CD14-positive monocyte (primary cell): Measurements from ENCODE around the gene MDH1. TPM values are rescaled to one million over a fixed set of nuclear protein-coding genes. Genes with fewer than 3 reads are reported as not detected.
"Not testable (repeated sequence)": the region's sequence is repeated elsewhere in the genome, so short reads cannot be mapped to it uniquely, and the experiment has no call there.

Experiments
- DNase-seq, 3 donors: peaks; one replicate each; pipeline ENCODE4 v3.0.0-alpha.2; 2011 to 2022
- H2AFZ ChIP-seq: 2 replicates; pipeline ENCODE4 v1.6.0; 2012; ENCODE audit warnings: mild to moderate bottlenecking, low read depth, low read length, inconsistent platforms; ENCODE audit not compliant: insufficient read depth, poor library complexity, severe bottlenecking
- H3K27ac ChIP-seq, 2 donors: 1 replicate in 1 of 2; 2 replicates in 1 of 2; pipeline ENCODE4 v1.5.1; 2012 to 2013; ENCODE audit warnings: low read length in 2 of 2, control low read depth in 1 of 2, inconsistent platforms in 1 of 2, low read depth in 1 of 2, mild to moderate bottlenecking in 1 of 2
- H3K27me3 ChIP-seq, 2 donors: one replicate each; pipeline versions ENCODE4 v1.6.0 to v1.6.1; 2011 to 2013; ENCODE audit warnings: low read length in 2 of 2; ENCODE audit not compliant: control insufficient read depth in 2 of 2, insufficient read depth in 2 of 2
- H3K36me3 ChIP-seq, 2 donors: replicated peaks in 1 of 2; 1 replicate in 1 of 2; 2 replicates in 1 of 2; pipeline versions ENCODE4 v1.5.1 to v1.6.1; 2012 to 2013; ENCODE audit warnings: low read length in 2 of 2, control low read depth in 1 of 2, inconsistent platforms in 1 of 2, mild to moderate bottlenecking in 1 of 2; ENCODE audit not compliant: insufficient read depth in 2 of 2, control insufficient read depth in 1 of 2
- H3K4me1 ChIP-seq, 2 donors: 1 replicate in 1 of 2; 2 replicates in 1 of 2; pipeline versions ENCODE4 v1.5.1 to v1.6.1; 2012 to 2013; ENCODE audit warnings: low read length in 2 of 2, control low read depth in 1 of 2, inconsistent platforms in 1 of 2, mild to moderate bottlenecking in 1 of 2, moderate library complexity in 1 of 2; ENCODE audit not compliant: insufficient read depth in 2 of 2, control insufficient read depth in 1 of 2
- H3K4me2 ChIP-seq: replicated peaks from 2 replicates; pipeline ENCODE3; 2012; ENCODE audit warnings: low read length, moderate library complexity, mild to moderate bottlenecking; ENCODE audit not compliant: poor library complexity, severe bottlenecking; ENCODE audit errors: extremely low read depth
- H3K4me3 ChIP-seq, 3 experiments: fragments of 200-600 bp in 1 of 3; sonication (generic) in 1 of 3; replicated peaks in 1 of 3; 1 replicate in 2 of 3; 2 replicates in 1 of 3; pipeline ENCODE4 v1.5.1; 2011 to 2013; ENCODE audit warnings: low read length in 3 of 3, mild to moderate bottlenecking in 3 of 3, control low read depth in 2 of 3, low read depth in 2 of 3, inconsistent platforms in 1 of 3, moderate library complexity in 1 of 3
- H3K79me2 ChIP-seq: 2 replicates; pipeline ENCODE4 v1.6.0; 2012; ENCODE audit warnings: mild to moderate bottlenecking, control low read depth, inconsistent platforms, low read length, moderate library complexity; ENCODE audit not compliant: insufficient read depth
- H3K9ac ChIP-seq: 2 replicates; pipeline ENCODE4 v1.6.0; 2017; ENCODE audit warnings: low read length, mild to moderate bottlenecking; ENCODE audit not compliant: insufficient read depth, poor library complexity, severe bottlenecking
- H3K9me3 ChIP-seq, 2 donors: replicated peaks in 1 of 2; 1 replicate in 1 of 2; 2 replicates in 1 of 2; pipeline versions ENCODE4 v1.5.1 to v1.6.1; 2012 to 2013; ENCODE audit warnings: low read length in 2 of 2, control low read depth in 1 of 2; ENCODE audit not compliant: control insufficient read depth in 1 of 2, insufficient read depth in 1 of 2
- H4K20me1 ChIP-seq: 2 replicates; pipeline ENCODE4 v1.6.0; 2012; ENCODE audit warnings: mild to moderate bottlenecking, low read length, control low read depth, moderate library complexity; ENCODE audit not compliant: insufficient read depth
- H3K27ac Mint-ChIP-seq, 7 donors: one replicate each; pipeline ENCODE4 v1.8.0; 2020; ENCODE audit warnings: mild to moderate bottlenecking in 7 of 7, mixed read lengths in 7 of 7, moderate library complexity in 6 of 7, inconsistent platforms in 2 of 7
- H3K27me3 Mint-ChIP-seq, 3 donors: one replicate each; pipeline ENCODE4 v1.8.0; 2021 to 2022; ENCODE audit warnings: low read depth in 3 of 3, mild to moderate bottlenecking in 3 of 3, mixed read lengths in 3 of 3, moderate library complexity in 3 of 3, inconsistent platforms in 1 of 3
- H3K36me3 Mint-ChIP-seq, 2 donors: one replicate each; pipeline ENCODE4 v1.8.0; 2020; ENCODE audit warnings: mixed read lengths in 2 of 2, inconsistent platforms in 1 of 2, mild to moderate bottlenecking in 1 of 2
- H3K4me1 Mint-ChIP-seq: one replicate; pipeline ENCODE4 v1.8.0; 2020; ENCODE audit warnings: mild to moderate bottlenecking, mixed read lengths
- H3K4me3 Mint-ChIP-seq, 2 donors: one replicate each; pipeline ENCODE4 v1.8.0; 2020; ENCODE audit warnings: mild to moderate bottlenecking in 2 of 2, mixed read lengths in 2 of 2, moderate library complexity in 1 of 2
- H3K9me3 Mint-ChIP-seq, 7 donors: one replicate each; pipeline ENCODE4 v1.8.0; 2020 to 2022; ENCODE audit warnings: mixed read lengths in 7 of 7, mild to moderate bottlenecking in 6 of 7, moderate library complexity in 6 of 7, inconsistent platforms in 2 of 7
- CTCF ChIP-seq: fragments of 200-600 bp; IDR thresholded peaks from one replicate; pipeline ENCODE4 v1.8.0; 2022; ENCODE audit warnings: antibody characterized with exemption, mild to moderate bottlenecking
- WGBS: methylation state at CpG from one replicate; pipeline ENCODE4 v1.1.5; 2013; ENCODE audit warnings: missing lambda C conversion rate; ENCODE audit not compliant: insufficient coverage; 5-methylcytosine and 5-hydroxymethylcytosine counted together
- intact Hi-C, 2 donors: fragments of 100-400 bp; cut with micrococcal nuclease; formaldehyde crosslinking; loops; one replicate each; pipeline versions ENCODE4 v1.15.0 to v1.15.1; 2023
- polyA plus RNA-seq, 3 donors: library from polyadenylated mRNA; depleted of rRNA in 1 of 3; unstranded in 2 of 3; stranded (reverse) in 1 of 3; fragments of 300-500 nt in 2 of 3; fragments of >200 nt in 1 of 3; fragmentation: Illumina TruSeq in 2 of 3; gene quantifications; 1 replicate in 2 of 3; 2 replicates in 1 of 3; pipeline ENCODE4 v1.2.3, GENCODE V29; 2012 to 2021

Gene MDH1
- polyA plus RNA-seq, 3 donors = 63.2 to 218 (median 197) TPM

GRCh38 chr2:63622751-63623150, 34.0 kb downstream of the MDH1 start:
- Histone ChIP-seq H3K27ac (no peak overlapping the region), H3K4me3 (no peak overlapping the region), H3K4me2 (no peak overlapping the region), H2AFZ (no peak overlapping the region), H3K4me1 (no peaks in the 10 kb centered on the region), H3K9ac (no peak overlapping the region), H3K9me3 (peaks cover 0 to 10% of the 10 kb centered on the region in 2 donors), H3K79me2 (no peaks in the 10 kb centered on the region), H4K20me1 (no peaks in the 10 kb centered on the region), H3K27me3 (no peaks in the 10 kb centered on the region), H3K36me3 (no peaks in the 10 kb centered on the region)
- H3K4me3 Mint-ChIP-seq = no peak overlapping the region
- no peak for TF ChIP-seq CTCF
- peaks cover 8% of the 10 kb centered on the region for H3K4me1 Mint-ChIP-seq
- 99% methylated on average over 26 of the region's 31 CpGs for WGBS
- H3K27ac Mint-ChIP-seq = no peak overlapping the region
- DNase-seq = no peak
- intact Hi-C loops = no loop called here
- H3K27me3 Mint-ChIP-seq = peaks cover 0 to 2% (median 1%) of the 10 kb centered on the region in 3 donors
- peaks cover 2 to 29% (median 19%) of the 10 kb centered on the region in 7 donors for H3K9me3 Mint-ChIP-seq
- no peaks in the 10 kb centered on the region for H3K36me3 Mint-ChIP-seq

- H2AFZ ChIP-seq, DNase-seq, H3K27ac Mint-ChIP-seq, H3K79me2 ChIP-seq, H3K4me1 ChIP-seq, H3K9ac ChIP-seq, H3K4me1 Mint-ChIP-seq, H3K4me3 Mint-ChIP-seq, intact Hi-C loops, H3K27ac ChIP-seq, H3K27me3 ChIP-seq, H4K20me1 ChIP-seq, H3K4me2 ChIP-seq, H3K36me3 ChIP-seq, H3K4me3 ChIP-seq, H3K36me3 Mint-ChIP-seq, H3K27me3 Mint-ChIP-seq: not testable (repeated sequence)
- peaks cover 0 to 13% of the 10 kb centered on the region in 2 donors for H3K9me3 ChIP-seq
- H3K9me3 Mint-ChIP-seq = peaks cover 2 to 32% (median 16%) of the 10 kb centered on the region in 7 donors
- no CpG with 5 or more reads among the region's 2 CpGs for WGBS
Observed at GRCh38 chr2:63623763-63624162, 35.0 kb downstream of the MDH1 start.
